ENCODE data around the gene PARP12.

PARP12 gene

DNA sequence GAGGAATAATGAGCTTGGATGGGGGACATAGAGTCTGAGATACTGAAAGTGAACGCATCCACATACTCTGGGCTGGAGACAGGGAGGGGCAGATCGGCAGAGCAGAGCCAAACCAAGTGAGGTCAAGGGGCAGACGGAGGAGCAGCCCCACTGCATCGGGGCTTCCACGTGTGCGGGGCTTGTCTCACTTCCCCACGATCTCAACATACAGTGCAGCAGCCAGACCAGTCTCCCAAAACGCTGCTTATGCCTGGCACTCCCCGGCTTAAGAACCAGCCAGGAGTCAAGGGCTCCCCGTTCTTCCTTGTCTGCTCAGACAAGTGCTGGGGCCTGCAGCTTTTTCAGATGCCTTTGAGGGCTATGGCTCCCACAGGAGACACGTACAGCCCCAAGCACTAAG lies 43.6 kb downstream of the PARP12 start:
- no peak for DNase-seq
- intact Hi-C loops (cut with DNase I), result no loop called here

DNA sequence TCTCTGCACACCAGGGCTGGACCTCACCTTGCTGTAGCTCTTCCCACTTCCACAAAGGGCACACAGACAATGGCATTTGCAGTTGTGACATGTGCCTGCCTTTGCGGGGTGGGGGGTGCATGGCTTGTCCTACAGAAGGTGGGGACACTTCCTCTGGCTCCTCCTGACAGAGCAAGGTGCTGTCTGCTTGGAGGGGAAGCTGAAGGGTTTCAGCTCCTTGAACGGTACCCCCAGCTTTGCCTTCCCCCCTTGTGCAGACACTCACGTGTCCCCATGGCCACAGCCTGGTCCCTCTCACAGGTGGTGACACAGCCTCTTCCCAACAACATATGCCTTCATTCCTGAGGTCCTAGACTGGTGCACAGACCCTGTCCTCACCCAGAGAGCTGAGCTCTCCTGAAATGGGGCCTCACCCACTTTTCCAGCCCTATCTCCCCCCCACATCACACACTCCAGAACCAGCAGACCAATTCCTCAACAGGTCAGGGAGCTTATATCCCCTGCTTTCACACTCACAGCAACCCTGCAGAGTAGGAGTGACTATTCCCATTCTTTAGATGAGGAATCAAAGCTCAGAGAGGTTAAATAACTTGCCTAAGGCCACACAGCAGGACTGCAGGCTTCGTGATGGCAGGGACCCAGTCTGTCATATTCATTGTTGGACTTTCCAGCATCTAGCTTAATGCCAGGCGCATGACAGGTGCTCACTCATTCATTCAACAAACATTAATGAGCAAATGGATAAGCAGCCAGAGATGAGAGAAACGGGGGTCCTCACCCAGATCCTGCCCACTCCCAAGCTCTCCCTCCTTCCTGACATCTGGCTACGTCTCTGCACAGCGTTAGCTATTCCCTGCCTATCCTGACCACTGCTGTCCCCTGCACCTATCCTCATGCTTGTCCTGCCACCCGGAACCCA lies 44.4 kb downstream of the PARP12 start:
- intact Hi-C loops (cut with DNase I), result no loop called here
- no peak for DNase-seq

- intact Hi-C loops (cut with DNase I), result no loop called here
- peak in 1 of 10 donors; percentile 55 for DNase-seq
Observed at GRCh38 chr7:140017543-140017942, 45.2 kb downstream of the PARP12 start.

GRCh38 chr7:140017034-140017433 lies 45.7 kb downstream of the PARP12 start:
- intact Hi-C loops (cut with DNase I), result no loop called here
- no peak for DNase-seq

DNA sequence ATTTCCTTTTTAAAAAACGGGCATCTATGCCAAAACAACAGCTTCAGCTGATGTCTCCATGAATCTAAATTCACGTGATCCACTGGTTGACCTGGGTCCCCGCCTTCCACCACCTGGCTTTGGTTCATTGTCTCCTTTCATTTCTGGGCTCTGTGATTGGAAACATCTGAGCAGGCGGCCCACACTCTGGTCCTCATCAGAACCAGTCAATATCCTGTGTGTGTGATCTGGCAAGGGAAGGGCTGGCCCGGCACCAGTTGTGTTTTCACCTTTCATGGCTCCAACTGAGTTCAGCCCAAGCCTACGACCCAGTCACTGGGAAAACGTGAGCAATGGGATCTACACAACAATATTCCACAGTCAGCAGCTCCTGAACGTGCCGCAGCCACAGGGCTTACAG lies 46.2 kb downstream of the PARP12 start:
- intact Hi-C loops (cut with DNase I), result no loop called here

DNA sequence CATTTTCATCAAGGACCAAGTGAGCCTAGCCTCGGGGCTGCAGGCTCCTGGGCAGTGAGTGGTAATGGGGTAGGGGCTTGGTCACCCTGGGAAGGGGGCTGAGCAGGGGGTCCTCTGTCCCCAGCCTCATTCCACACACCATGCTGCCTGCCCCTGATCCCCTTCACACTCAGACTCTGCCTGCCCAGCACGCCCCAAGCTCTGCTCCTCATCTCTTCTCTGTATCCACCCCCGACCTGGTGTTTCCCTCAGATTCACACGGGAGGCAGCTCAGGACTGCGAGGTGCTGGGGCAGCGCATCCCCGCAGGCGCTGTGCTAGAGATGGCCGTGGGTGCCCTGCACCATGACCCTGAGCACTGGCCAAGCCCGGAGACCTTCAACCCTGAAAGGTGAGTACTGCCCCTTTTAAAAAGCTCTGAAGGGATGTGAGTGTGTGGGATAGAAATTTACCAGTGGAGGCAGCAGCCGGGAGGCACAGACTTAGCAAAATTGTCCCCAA lies 47.2 kb downstream of the PARP12 start:
- peak in 1 of 10 donors; percentile 49 for DNase-seq
- intact Hi-C loops (cut with DNase I), result no loop called here

More for the DNA sequence above, 46.2 kb downstream of the PARP12 start:
- no peak for DNase-seq

- intact Hi-C loops (cut with DNase I), result no loop called here
- DNase-seq, result no peak
Observed at GRCh38 chr7:140014123-140014522, 48.6 kb downstream of the PARP12 start.

DNA sequence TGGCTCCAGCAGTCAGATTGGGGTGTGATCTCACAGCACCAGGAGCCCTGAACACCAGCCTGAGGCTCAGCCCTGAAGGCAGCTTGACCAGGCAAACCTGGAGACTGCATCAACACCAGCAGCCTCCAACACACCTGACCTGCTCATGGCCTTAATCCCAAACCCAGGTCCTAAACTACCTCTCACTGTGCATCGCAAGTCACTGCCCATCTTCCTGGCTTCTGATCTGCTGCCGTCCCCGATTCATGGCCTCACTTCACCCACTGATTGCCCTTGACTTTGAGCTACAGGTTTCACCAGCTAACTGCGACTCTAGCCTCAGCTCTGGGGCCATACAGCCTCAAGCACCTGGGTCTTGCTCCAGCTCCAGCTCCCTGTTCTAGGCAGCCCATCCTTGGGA lies 49.1 kb downstream of the PARP12 start:
- intact Hi-C loops (cut with DNase I), result no loop called here
- DNase-seq, result peak in 1 of 10 donors; percentile 35

GRCh38 chr7:140010194-140010895 lies 52.4 kb downstream of the PARP12 start:
- no peak for DNase-seq
- intact Hi-C loops (cut with DNase I), result no loop called here

DNA sequence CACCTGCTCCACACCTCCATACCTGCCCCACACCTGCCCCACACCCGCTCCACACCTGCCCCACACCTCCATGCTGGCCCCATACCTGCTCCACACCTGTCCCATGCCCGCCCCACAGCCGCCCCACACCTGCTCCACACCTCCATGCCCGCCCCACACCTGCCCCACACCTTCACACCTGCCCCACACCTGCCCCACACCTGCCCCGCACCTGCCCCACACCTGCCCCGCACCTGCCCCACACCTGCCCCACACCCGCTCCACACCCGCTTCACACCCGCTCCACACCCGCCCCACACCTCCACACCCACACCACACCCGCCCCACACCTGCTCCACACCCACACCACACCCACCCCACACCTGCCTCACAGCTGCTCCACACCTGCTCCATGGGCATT lies 53.0 kb downstream of the PARP12 start:
- no peak for DNase-seq
- intact Hi-C loops (cut with DNase I), result loop anchor here (10.0 kb wide), 2 partner anchors 45 to 295 kb away; no protein-coding TSS in a partner anchor

- DNase-seq, result peak in 1 of 10 donors; percentile 76
Observed at GRCh38 chr7:140008755-140009610, 53.8 kb downstream of the PARP12 start.

GRCh38 chr7:140007051-140007690 lies 55.6 kb downstream of the PARP12 start:
- no peak for DNase-seq
- intact Hi-C loops (cut with DNase I), result loop anchor here (10.0 kb wide), 2 partner anchors 48 to 298 kb away; no protein-coding TSS in a partner anchor

More at GRCh38 chr7:140008755-140009610, 53.8 kb downstream of the PARP12 start:
- intact Hi-C loops (cut with DNase I), result loop anchor here (10.0 kb wide), 2 partner anchors 46 to 296 kb away; no protein-coding TSS in a partner anchor

- DNase-seq, result peak in 1 of 10 donors; percentile 62
- intact Hi-C loops (cut with DNase I), result loop anchor here (10.0 kb wide), 2 partner anchors 48 to 298 kb away; no protein-coding TSS in a partner anchor
Observed at GRCh38 chr7:140006600-140006999, 56.2 kb downstream of the PARP12 start.

DNA sequence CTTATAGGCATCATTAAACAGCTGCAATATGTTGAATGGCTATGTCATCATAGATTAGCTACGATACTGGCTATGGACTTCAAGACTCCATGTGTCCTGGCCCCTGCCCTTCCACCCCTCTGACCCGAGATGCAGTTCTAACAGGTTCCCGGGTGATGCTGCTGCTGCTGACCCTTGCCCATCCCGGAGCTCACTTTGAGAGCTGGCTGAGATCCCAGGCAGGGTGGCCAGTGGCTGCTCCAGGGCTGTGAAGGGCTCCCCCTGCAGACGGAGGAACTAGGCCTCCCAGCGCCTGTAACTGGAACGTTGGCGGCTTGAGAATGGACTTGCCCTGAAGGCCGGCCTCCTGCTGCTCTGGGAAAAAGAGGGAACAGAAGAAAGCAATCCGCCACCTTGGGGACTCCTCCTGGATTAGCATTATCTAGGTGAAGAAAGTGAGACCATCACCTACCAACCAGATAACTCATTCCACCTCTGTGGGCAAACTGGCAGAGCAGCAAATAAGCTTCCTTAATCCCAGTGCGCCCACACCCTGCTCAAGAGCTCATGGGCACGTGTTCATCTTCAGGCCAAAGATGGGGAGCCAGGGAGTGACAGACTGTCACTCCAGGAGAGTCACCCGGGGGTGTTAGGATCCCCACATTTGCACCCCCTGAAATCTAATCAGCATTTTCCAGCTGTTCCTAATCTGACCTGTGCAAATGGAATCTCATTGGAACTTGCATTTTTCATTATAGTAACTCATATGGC lies 56.8 kb downstream of the PARP12 start:
- intact Hi-C loops (cut with DNase I), result loop anchor here (10.0 kb wide), 2 partner anchors 49 to 299 kb away; no protein-coding TSS in a partner anchor
- DNase-seq, result peak in 1 of 10 donors; percentile 80

DNA sequence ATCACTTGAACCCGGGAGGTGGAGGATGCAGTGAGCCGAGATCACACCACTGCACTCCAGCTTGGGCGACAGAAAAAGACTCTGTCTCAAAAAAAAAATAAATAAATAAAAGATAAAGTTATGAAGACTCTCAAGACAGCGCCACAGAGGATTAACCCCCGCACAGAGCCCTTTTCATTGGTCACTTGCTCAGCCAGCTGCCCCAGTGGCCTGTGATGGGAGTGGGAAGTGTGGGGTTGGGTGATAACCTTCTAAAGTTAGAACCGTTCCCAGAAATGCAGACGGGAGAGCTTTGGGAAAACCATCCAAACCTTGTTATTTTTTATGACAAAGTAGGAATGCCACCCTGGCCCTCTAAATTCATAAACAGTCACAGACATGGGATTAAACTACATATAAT lies 57.4 kb downstream of the PARP12 start:
- DNase-seq, result peak in 1 of 10 donors; percentile 55
- intact Hi-C loops (cut with DNase I), result loop anchor here (10.0 kb wide), 2 partner anchors 49 to 299 kb away; no protein-coding TSS in a partner anchor

GRCh38 chr7:140004672-140005071 lies 58.1 kb downstream of the PARP12 start:
- intact Hi-C loops (cut with DNase I), result loop anchor here (5.0 to 10.0 kb wide), 4 partner anchors 50 to 402 kb away; no protein-coding TSS in a partner anchor

DNA sequence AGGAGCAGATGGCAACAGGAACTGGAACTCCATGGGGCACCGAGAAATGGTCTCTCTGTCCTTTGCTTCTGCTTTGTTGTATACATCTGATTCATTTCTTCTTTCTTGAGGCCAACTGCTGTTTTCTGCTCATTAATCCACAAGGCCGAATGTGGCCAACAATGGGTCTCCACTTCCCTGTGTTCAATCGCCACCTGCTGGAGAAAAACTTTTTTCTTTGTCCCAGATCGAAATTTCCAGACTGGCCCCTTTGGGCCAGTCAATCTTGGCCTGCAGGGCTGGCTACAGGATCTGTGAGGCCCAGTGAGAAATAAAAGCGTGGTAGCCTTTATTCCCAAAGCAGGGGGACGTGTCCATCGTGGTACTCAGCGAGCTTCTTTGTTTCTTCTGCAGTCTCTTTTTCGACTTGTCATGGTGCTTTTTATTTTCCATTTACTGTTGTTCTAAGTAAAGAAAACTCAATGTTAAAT lies 58.8 kb downstream of the PARP12 start:
- peak in 1 of 10 donors; percentile 37 for DNase-seq
- intact Hi-C loops (cut with DNase I), result loop anchor here (2.0 to 10.0 kb wide), 5 partner anchors 51 to 402 kb away; no protein-coding TSS in a partner anchor

More at GRCh38 chr7:140004672-140005071, 58.1 kb downstream of the PARP12 start:
- DNase-seq, result peak in 2 of 10 donors; percentile 76 to 78

- peak in 1 of 10 donors; percentile 60 for DNase-seq
- intact Hi-C loops (cut with DNase I), result loop anchor here (5.0 to 10.0 kb wide), 4 partner anchors 54 to 398 kb away; no protein-coding TSS in a partner anchor
Observed at GRCh38 chr7:140000666-140001268, 62.0 kb downstream of the PARP12 start.
